HepG2 (cell line): Measurements from ENCODE around the gene MBD3L3.

Source experiments
- CTCF ChIP-seq: sonication (generic); formaldehyde crosslinking; IDR thresholded peaks from 2 replicates; pipeline ENCODE4 v1.5.0; 2020; ENCODE audit warnings: mild to moderate bottlenecking, missing genetic modification reagents, moderate library complexity
- POLR2A ChIP-seq, 2 experiments: IDR thresholded peaks; 2 replicates each; pipeline ENCODE4 v1.6.1; 2011; ENCODE audit warnings: low read depth in 2 of 2, low read length in 2 of 2, mild to moderate bottlenecking in 1 of 2, moderate library complexity in 1 of 2; ENCODE audit not compliant: insufficient read depth in 1 of 2
- THAP11 ChIP-seq: IDR thresholded peaks from 2 replicates; pipeline ENCODE4 v1.6.1; 2016; ENCODE audit warnings: missing biosample characterization, missing genetic modification reagents

GRCh38 chr19:7007859-7008258 lies 50.6 kb downstream of the MBD3L3 start:
- TF ChIP-seq POLR2A (IDR thresholded peaks at IDR 0.05; ENCODE audit: insufficient read depth in 1 of 2, low read depth in 2 of 2, low read length in 2 of 2) (no peak), CTCF (no peak), THAP11 (CRISPR knock-in tag) (no peak)
